ENCODE results near the gene RAPGEF1. TPM values are rescaled to one million over a fixed set of nuclear protein-coding genes. Genes with fewer than 3 reads are reported as not detected.

Gene RAPGEF1
- total RNA-seq, 2 donors from 2014 or later, result 59.7 to 73.0 TPM

DNA sequence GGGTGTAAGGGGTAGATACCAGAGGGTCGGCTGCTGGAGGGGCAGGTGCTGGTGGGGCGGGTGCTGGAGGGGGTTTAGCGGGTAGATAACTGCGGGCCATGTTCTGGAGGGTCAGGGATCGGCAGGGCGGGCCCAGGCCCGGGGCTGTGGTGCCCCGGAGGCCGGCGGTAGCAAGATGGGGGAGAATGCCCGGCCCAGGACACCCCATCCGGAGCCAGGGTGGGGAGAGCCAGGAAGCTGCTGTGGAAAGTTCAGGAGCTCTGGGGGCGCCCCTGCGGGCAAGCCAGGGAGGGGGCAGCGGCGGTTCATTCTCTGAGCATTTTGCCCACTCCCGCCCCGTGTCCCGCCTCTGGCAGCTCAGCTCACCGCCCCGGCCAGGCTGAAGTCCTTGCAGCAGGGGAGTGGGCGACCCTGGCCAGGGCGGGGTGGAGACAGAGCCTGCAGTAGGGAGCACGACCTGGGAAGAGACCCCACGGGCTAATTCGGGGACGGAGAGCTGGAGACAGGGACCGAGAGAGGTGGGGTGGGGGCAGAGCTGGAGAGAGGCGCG, 194.0 kb downstream of the RAPGEF1 start:
- Histone ChIP-seq H3K27me3 (replicated peaks; ENCODE audit: insufficient read depth) (peaks cover 8% of the 10 kb centered on the region), H3K4me3 (peak overlapping the region; percentile 67), H3K36me3 (no peaks in the 10 kb centered on the region), H3K27ac (no peak overlapping the region), H3K9me3 (peaks cover 21% of the 10 kb centered on the region), H3K4me1 (ENCODE audit: control insufficient read depth in 1 of 2, low read depth in 2 of 2) (peaks cover 9 to 17% of the 10 kb centered on the region in 2 donors)
- TF ChIP-seq, protein P1, sequence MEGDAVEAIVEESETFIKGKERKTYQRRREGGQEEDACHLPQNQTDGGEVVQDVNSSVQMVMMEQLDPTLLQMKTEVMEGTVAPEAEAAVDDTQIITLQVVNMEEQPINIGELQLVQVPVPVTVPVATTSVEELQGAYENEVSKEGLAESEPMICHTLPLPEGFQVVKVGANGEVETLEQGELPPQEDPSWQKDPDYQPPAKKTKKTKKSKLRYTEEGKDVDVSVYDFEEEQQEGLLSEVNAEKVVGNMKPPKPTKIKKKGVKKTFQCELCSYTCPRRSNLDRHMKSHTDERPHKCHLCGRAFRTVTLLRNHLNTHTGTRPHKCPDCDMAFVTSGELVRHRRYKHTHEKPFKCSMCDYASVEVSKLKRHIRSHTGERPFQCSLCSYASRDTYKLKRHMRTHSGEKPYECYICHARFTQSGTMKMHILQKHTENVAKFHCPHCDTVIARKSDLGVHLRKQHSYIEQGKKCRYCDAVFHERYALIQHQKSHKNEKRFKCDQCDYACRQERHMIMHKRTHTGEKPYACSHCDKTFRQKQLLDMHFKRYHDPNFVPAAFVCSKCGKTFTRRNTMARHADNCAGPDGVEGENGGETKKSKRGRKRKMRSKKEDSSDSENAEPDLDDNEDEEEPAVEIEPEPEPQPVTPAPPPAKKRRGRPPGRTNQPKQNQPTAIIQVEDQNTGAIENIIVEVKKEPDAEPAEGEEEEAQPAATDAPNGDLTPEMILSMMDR (IDR thresholded peaks at IDR 0.05), result no peak
- ATAC-seq (ENCODE audit: insufficient number of reproducible peaks, low FRiP score, low read depth) (no peak), DNase-seq (ENCODE audit: low spot score) (no peak)

GRCh38 chr9:131545003-131545785, 194.7 kb downstream of the RAPGEF1 start, which contains the start of gene PRRT1B:
TSS of gene PRRT1B (plus strand) at chr9:131545523. CDS start at chr9:131545616, 93 bp downstream.
- Histone ChIP-seq H3K9me3 (peaks cover 21% of the 10 kb centered on the region), H3K4me1 (ENCODE audit: control insufficient read depth in 1 of 2, low read depth in 2 of 2) (peaks cover 9 to 17% of the 10 kb centered on the region in 2 donors), H3K4me3 (peak within 1 kb of the TSS; percentile 67), H3K27me3 (replicated peaks; ENCODE audit: insufficient read depth) (peaks cover 8% of the 10 kb centered on the region), H3K27ac (no peak within 1 kb of the TSS), H3K36me3 (no peaks in the 10 kb centered on the region)
- DNase-seq (ENCODE audit: low spot score), result no peak
- ATAC-seq (ENCODE audit: insufficient number of reproducible peaks, low FRiP score, low read depth), result no peak
- TF ChIP-seq, protein P1 (IDR thresholded peaks at IDR 0.05), result no peak

DNA sequence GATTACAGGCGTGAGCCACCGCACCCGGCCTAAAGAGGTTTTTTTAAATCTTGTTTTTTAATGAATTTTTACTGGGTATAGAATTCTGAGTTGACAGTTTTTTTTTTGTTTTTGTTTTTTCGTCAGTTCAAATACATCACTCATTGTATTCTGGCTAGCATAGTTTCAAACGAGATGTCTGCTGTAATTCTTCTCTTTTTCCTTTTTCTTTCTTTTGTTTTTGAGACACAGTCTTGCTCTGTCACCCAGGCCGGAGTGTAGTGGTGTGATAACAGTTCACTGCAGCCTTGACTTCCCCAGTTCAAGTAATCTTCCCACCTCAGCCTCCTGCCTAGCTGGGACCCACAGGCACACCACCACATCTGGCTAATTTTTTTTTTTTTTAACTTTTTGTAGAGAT, 196.7 kb downstream of the RAPGEF1 start:
- no peaks in the 10 kb centered on the region for H3K36me3 ChIP-seq
- peaks cover 21% of the 10 kb centered on the region for H3K9me3 ChIP-seq
- DNase-seq (ENCODE audit: low spot score) (no peak), ATAC-seq (ENCODE audit: insufficient number of reproducible peaks, low FRiP score, low read depth) (no peak)
- peaks cover 9 to 17% of the 10 kb centered on the region in 2 donors for H3K4me1 ChIP-seq (ENCODE audit: control insufficient read depth in 1 of 2, low read depth in 2 of 2)
- H3K27me3 ChIP-seq (replicated peaks; ENCODE audit: insufficient read depth), result peaks cover 8% of the 10 kb centered on the region
- H3K27ac ChIP-seq, result no peak overlapping the region
- H3K4me3 ChIP-seq, result no peak overlapping the region
- TF ChIP-seq, protein P1 (IDR thresholded peaks at IDR 0.05), result no peak

GRCh38 chr9:131539223-131539923, 200.5 kb downstream of the RAPGEF1 start:
- Histone ChIP-seq H3K4me1 (ENCODE audit: control insufficient read depth in 1 of 2, low read depth in 2 of 2) (no peaks in the 10 kb centered on the region), H3K9me3 (peaks cover 21% of the 10 kb centered on the region), H3K27ac (no peak overlapping the region), H3K36me3 (no peaks in the 10 kb centered on the region), H3K4me3 (no peak overlapping the region), H3K27me3 (replicated peaks; ENCODE audit: insufficient read depth) (no peaks in the 10 kb centered on the region)
- ATAC-seq (ENCODE audit: insufficient number of reproducible peaks, low FRiP score, low read depth) (no peak), DNase-seq (ENCODE audit: low spot score) (no peak)
- TF ChIP-seq, protein P1 (IDR thresholded peaks at IDR 0.05), result no peak

GRCh38 chr9:131537946-131538345, 201.9 kb downstream of the RAPGEF1 start:
- Histone ChIP-seq H3K27me3 (replicated peaks; ENCODE audit: insufficient read depth) (no peaks in the 10 kb centered on the region), H3K4me3 (no peak overlapping the region), H3K27ac (no peak overlapping the region), H3K4me1 (ENCODE audit: control insufficient read depth in 1 of 2, low read depth in 2 of 2) (no peaks in the 10 kb centered on the region), H3K36me3 (no peaks in the 10 kb centered on the region), H3K9me3 (peaks cover 8% of the 10 kb centered on the region)
- ATAC-seq (ENCODE audit: insufficient number of reproducible peaks, low FRiP score, low read depth) (no peak), DNase-seq (ENCODE audit: low spot score) (no peak)
- TF ChIP-seq, protein P1 (IDR thresholded peaks at IDR 0.05), result no peak

Data from thoracic aorta (tissue), 2 donors.